ENCODE data around the gene ZDHHC14. TPM values are rescaled to one million over a fixed set of nuclear protein-coding genes. Genes with fewer than 3 reads are reported as not detected.

ZDHHC14 gene
- total RNA-seq, 1 experiment from 2014 or later, result 17.3 TPM

- Mint-ChIP-seq H3K27me3 (ENCODE audit: unreplicated experiment) (peaks cover 19% of the 10 kb centered on the region), H3K27ac (ENCODE audit: unreplicated experiment) (no peak overlapping the region), H3K4me3 (ENCODE audit: low read depth, unreplicated experiment) (no peak overlapping the region), H3K36me3 (ENCODE audit: insufficient read depth, unreplicated experiment) (no peaks in the 10 kb centered on the region), H3K4me1 (ENCODE audit: low read depth, unreplicated experiment) (no peaks in the 10 kb centered on the region), H3K9me3 (ENCODE audit: low read depth, unreplicated experiment) (no peaks in the 10 kb centered on the region)
- CTCF ChIA-PET, result interaction anchor here (0.6 kb wide), 1 partner anchor 21 kb away, joined by 5 read pairs; no protein-coding TSS in a partner anchor
- BruUV-seq (replicated peaks), result no TSS peak
- intact Hi-C loops (cut with micrococcal nuclease; ENCODE audit: unreplicated experiment), result no loop called here
- DNase-seq, result no peak
- TF ChIP-seq CTCF (IDR thresholded peaks at IDR 0.05; ENCODE audit: unreplicated experiment), result no peak
Measured at GRCh38 chr6:157708933-157709332, 327.9 kb downstream of the ZDHHC14 start.

- intact Hi-C loops (cut with micrococcal nuclease; ENCODE audit: unreplicated experiment), result no loop called here
- Mint-ChIP-seq H3K9me3 (ENCODE audit: low read depth, unreplicated experiment) (no peaks in the 10 kb centered on the region), H3K27me3 (ENCODE audit: unreplicated experiment) (peaks cover 13% of the 10 kb centered on the region), H3K4me1 (ENCODE audit: low read depth, unreplicated experiment) (no peaks in the 10 kb centered on the region), H3K27ac (ENCODE audit: unreplicated experiment) (no peak overlapping the region), H3K4me3 (ENCODE audit: low read depth, unreplicated experiment) (no peak overlapping the region), H3K36me3 (ENCODE audit: insufficient read depth, unreplicated experiment) (no peaks in the 10 kb centered on the region)
- CTCF ChIA-PET, result interaction anchor here (0.6 kb wide), 1 partner anchor 20 kb away, joined by 5 read pairs; no protein-coding TSS in a partner anchor
- TF ChIP-seq CTCF (IDR thresholded peaks at IDR 0.05; ENCODE audit: unreplicated experiment), result no peak
- DNase-seq, result no peak
- BruUV-seq (replicated peaks), result no TSS peak
Measured at GRCh38 chr6:157709555-157709954, 328.6 kb downstream of the ZDHHC14 start.

- TF ChIP-seq CTCF (IDR thresholded peaks at IDR 0.05; ENCODE audit: unreplicated experiment), result no peak
- no peak for DNase-seq
- Mint-ChIP-seq H3K4me1 (ENCODE audit: low read depth, unreplicated experiment) (peaks cover 7% of the 10 kb centered on the region), H3K9me3 (ENCODE audit: low read depth, unreplicated experiment) (no peaks in the 10 kb centered on the region), H3K27me3 (ENCODE audit: unreplicated experiment) (peaks cover 3% of the 10 kb centered on the region), H3K36me3 (ENCODE audit: insufficient read depth, unreplicated experiment) (no peaks in the 10 kb centered on the region), H3K27ac (ENCODE audit: unreplicated experiment) (no peak overlapping the region), H3K4me3 (ENCODE audit: low read depth, unreplicated experiment) (no peak overlapping the region)
- intact Hi-C loops (cut with micrococcal nuclease; ENCODE audit: unreplicated experiment), result no loop called here
- no TSS peak for BruUV-seq (replicated peaks)
- CTCF ChIA-PET, result no interaction called here
Measured at GRCh38 chr6:157710604-157711003, 329.6 kb downstream of the ZDHHC14 start.

- Mint-ChIP-seq H3K9me3 (ENCODE audit: low read depth, unreplicated experiment) (no peaks in the 10 kb centered on the region), H3K4me3 (ENCODE audit: low read depth, unreplicated experiment) (no peak overlapping the region), H3K4me1 (ENCODE audit: low read depth, unreplicated experiment) (peaks cover 8% of the 10 kb centered on the region), H3K36me3 (ENCODE audit: insufficient read depth, unreplicated experiment) (no peaks in the 10 kb centered on the region), H3K27me3 (ENCODE audit: unreplicated experiment) (no peaks in the 10 kb centered on the region), H3K27ac (ENCODE audit: unreplicated experiment) (no peak overlapping the region)
- intact Hi-C loops (cut with micrococcal nuclease; ENCODE audit: unreplicated experiment), result no loop called here
- TF ChIP-seq CTCF (IDR thresholded peaks at IDR 0.05; ENCODE audit: unreplicated experiment), result no peak
- CTCF ChIA-PET, result no interaction called here
- DNase-seq, result no peak
- no TSS peak for BruUV-seq (replicated peaks)
Measured at GRCh38 chr6:157711060-157711459, 330.1 kb downstream of the ZDHHC14 start.

Measured in Calu3 (cell line).